ENCODE measurements around the gene IL1A.

The IL1A gene

GRCh38 chr2:112820343-112820742 is 36.0 kb upstream of the IL1A start:
- H3K9me3 ChIP-seq (ENCODE audit: severe bottlenecking), result no peaks in the 10 kb centered on the region
- no peak overlapping the region for H3K4me3 ChIP-seq (ENCODE audit: low read depth, low read length)
- no peak for DNase-seq
- no peaks in the 10 kb centered on the region for H3K27me3 ChIP-seq (ENCODE audit: insufficient read depth, low read depth, severe bottlenecking)
- no peak overlapping the region for H3K27ac ChIP-seq
- TF ChIP-seq CTCF (IDR thresholded peaks at IDR 0.05; ENCODE audit: low read depth, low read length), result no peak
- no peaks in the 10 kb centered on the region for H3K36me3 ChIP-seq

- TF ChIP-seq CTCF (IDR thresholded peaks at IDR 0.05; ENCODE audit: low read depth, low read length), result no peak
- H3K27ac ChIP-seq, result no peak overlapping the region
- DNase-seq, result no peak
- H3K27me3 ChIP-seq (ENCODE audit: insufficient read depth, low read depth, severe bottlenecking), result no peaks in the 10 kb centered on the region
- H3K36me3 ChIP-seq, result no peaks in the 10 kb centered on the region
- H3K4me3 ChIP-seq (ENCODE audit: low read depth, low read length), result no peak overlapping the region
- H3K9me3 ChIP-seq (ENCODE audit: severe bottlenecking), result no peaks in the 10 kb centered on the region
Observed at GRCh38 chr2:112819081-112819480, 34.8 kb upstream of the IL1A start.

- TF ChIP-seq CTCF (IDR thresholded peaks at IDR 0.05; ENCODE audit: low read depth, low read length), result no peak
- H3K9me3 ChIP-seq (ENCODE audit: severe bottlenecking), result no peaks in the 10 kb centered on the region
- H3K27ac ChIP-seq, result no peak overlapping the region
- no peak for DNase-seq
- no peaks in the 10 kb centered on the region for H3K36me3 ChIP-seq
- no peaks in the 10 kb centered on the region for H3K27me3 ChIP-seq (ENCODE audit: insufficient read depth, low read depth, severe bottlenecking)
- H3K4me3 ChIP-seq (ENCODE audit: low read depth, low read length), result no peak overlapping the region
Observed at GRCh38 chr2:112818094-112818902, 34.0 kb upstream of the IL1A start.

GRCh38 chr2:112817082-112817689 is 32.9 kb upstream of the IL1A start:
- Histone ChIP-seq H3K9me3 (ENCODE audit: severe bottlenecking) (no peaks in the 10 kb centered on the region), H3K27ac (no peak overlapping the region), H3K4me3 (ENCODE audit: low read depth, low read length) (no peak overlapping the region), H3K36me3 (no peaks in the 10 kb centered on the region), H3K27me3 (ENCODE audit: insufficient read depth, low read depth, severe bottlenecking) (no peaks in the 10 kb centered on the region)
- no peak for TF ChIP-seq CTCF (IDR thresholded peaks at IDR 0.05; ENCODE audit: low read depth, low read length)
- DNase-seq, result no peak

GRCh38 chr2:112814278-112814677 is 30.0 kb upstream of the IL1A start:
- DNase-seq, result no peak
- TF ChIP-seq CTCF (IDR thresholded peaks at IDR 0.05; ENCODE audit: low read depth, low read length), result no peak

More at GRCh38 chr2:112814278-112814677, 30.0 kb upstream of the IL1A start:
- Histone ChIP-seq H3K9me3 (ENCODE audit: severe bottlenecking) (no peaks in the 10 kb centered on the region), H3K36me3 (no peaks in the 10 kb centered on the region), H3K4me3 (ENCODE audit: low read depth, low read length) (no peak overlapping the region), H3K27me3 (ENCODE audit: insufficient read depth, low read depth, severe bottlenecking) (no peaks in the 10 kb centered on the region), H3K27ac (no peak overlapping the region)

Data from WERI-Rb-1 (cell line).